Suprapubic skin (tissue), 4 donors: ENCODE data around the gene KIAA0753. TPM values are rescaled to one million over a fixed set of nuclear protein-coding genes. Genes with fewer than 3 reads are reported as not detected.
A peak's percentile ranks its signal among the peaks of the same experiment; 100 is the strongest.

Experiments used
- DNase-seq, 2 donors: peaks; one replicate each; pipeline ENCODE4 v3.0.0-alpha.2; 2019; ENCODE audit warnings: low spot score in 2 of 2
- H3K27ac ChIP-seq: fragments of 200-600 bp; sonication (generic); one replicate; pipeline ENCODE4 v1.5.1; 2019
- H3K27me3 ChIP-seq: fragments of 200-600 bp; sonication (generic); one replicate; pipeline ENCODE4 v1.5.1; 2019
- H3K36me3 ChIP-seq: fragments of 200-600 bp; sonication (generic); one replicate; pipeline ENCODE4 v1.5.1; 2019
- H3K4me1 ChIP-seq: fragments of 200-600 bp; sonication (generic); one replicate; pipeline ENCODE4 v1.5.1; 2019
- H3K4me3 ChIP-seq: fragments of 200-600 bp; sonication (generic); one replicate; pipeline ENCODE4 v1.5.1; 2019; ENCODE audit warnings: mild to moderate bottlenecking
- H3K9me3 ChIP-seq: fragments of 200-600 bp; sonication (generic); one replicate; pipeline ENCODE4 v1.5.1; 2019
- EP300 ChIP-seq: sonication (generic); formaldehyde crosslinking; IDR thresholded peaks from one replicate; pipeline ENCODE4 v1.6.1; 2017; ENCODE audit warnings: antibody characterized with exemption
- POLR2A ChIP-seq, 2 donors: fragments of 450-650 bp; IDR thresholded peaks; one replicate each; pipeline ENCODE4 v1.6.1; 2017; ENCODE audit warnings: antibody characterized with exemption in 2 of 2, mild to moderate bottlenecking in 2 of 2, moderate library complexity in 2 of 2
- POLR2AphosphoS5 ChIP-seq, 3 donors: sonication (generic); formaldehyde crosslinking; IDR thresholded peaks; one replicate each; pipeline ENCODE4 v1.6.1; 2017; ENCODE audit warnings: antibody characterized with exemption in 3 of 3
- WGBS: methylation state at CpG from one replicate; pipeline ENCODE4 v1.1.5; 2018; 5-methylcytosine and 5-hydroxymethylcytosine counted together
- total RNA-seq, 4 donors: library from RNA; depleted of rRNA; stranded (reverse); fragments of >200 nt; gene quantifications; one replicate each; pipeline ENCODE4 v1.1.0, GENCODE V29; 2016
- TF ChIP-seq, protein P1 (sequence below), 2 donors: fragments of 200-600 bp in 1 of 2; fragments of 450-650 bp in 1 of 2; sonication (generic) in 1 of 2; IDR thresholded peaks; one replicate each; pipeline ENCODE4 v1.5.1; 2016 to 2019; ENCODE audit warnings: antibody characterized with exemption in 2 of 2, mild to moderate bottlenecking in 1 of 2, moderate library complexity in 1 of 2

The KIAA0753 gene
- total RNA-seq, 4 donors from 2014 or later = 4.9 to 24.9 (median 10.4) TPM

DNA sequence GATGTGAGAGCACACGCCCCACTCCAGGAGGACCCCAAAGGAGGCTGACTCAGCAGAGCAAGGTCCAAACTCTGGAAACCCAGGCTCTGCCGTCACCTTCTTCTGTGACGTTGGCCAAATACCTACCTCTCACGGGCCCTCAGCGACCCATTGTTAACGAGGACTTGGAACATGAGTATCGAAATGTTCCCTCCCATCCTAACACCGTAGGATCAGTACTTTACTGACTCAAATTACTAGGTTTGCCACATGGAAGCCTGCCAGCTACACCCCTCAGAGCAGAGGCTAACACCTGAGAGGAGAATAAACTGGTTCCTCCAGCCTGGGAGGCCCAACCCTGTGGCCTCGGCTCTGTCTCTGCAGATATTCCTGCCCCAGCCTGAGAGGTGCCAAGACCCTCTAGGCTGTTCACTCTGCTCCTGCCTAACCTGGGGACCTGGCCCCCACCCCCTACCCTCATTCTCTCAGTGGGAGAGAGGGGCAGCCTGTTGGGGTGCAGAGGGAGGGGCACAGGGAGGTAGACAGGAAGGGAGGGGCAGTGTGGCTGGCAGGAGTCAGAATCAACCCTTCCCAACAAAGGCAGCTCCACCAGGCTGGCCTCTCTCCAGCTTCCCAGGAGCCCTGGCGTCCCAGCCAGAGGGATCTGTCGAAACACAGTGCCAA lies 88.5 kb downstream of the KIAA0753 start:
- H3K36me3 ChIP-seq = no peaks in the 10 kb centered on the region
- 34% methylated on average over 10 of the region's 11 CpGs for WGBS
- H3K27ac ChIP-seq = peak overlapping the region; percentile 62
- peaks cover 5% of the 10 kb centered on the region for H3K27me3 ChIP-seq
- no peak for TF ChIP-seq POLR2A (IDR thresholded peaks at IDR 0.05)
- TF ChIP-seq EP300 = no peak
- no peak for TF ChIP-seq POLR2AphosphoS5 (IDR thresholded peaks at IDR 0.05)
- TF ChIP-seq, protein P1, sequence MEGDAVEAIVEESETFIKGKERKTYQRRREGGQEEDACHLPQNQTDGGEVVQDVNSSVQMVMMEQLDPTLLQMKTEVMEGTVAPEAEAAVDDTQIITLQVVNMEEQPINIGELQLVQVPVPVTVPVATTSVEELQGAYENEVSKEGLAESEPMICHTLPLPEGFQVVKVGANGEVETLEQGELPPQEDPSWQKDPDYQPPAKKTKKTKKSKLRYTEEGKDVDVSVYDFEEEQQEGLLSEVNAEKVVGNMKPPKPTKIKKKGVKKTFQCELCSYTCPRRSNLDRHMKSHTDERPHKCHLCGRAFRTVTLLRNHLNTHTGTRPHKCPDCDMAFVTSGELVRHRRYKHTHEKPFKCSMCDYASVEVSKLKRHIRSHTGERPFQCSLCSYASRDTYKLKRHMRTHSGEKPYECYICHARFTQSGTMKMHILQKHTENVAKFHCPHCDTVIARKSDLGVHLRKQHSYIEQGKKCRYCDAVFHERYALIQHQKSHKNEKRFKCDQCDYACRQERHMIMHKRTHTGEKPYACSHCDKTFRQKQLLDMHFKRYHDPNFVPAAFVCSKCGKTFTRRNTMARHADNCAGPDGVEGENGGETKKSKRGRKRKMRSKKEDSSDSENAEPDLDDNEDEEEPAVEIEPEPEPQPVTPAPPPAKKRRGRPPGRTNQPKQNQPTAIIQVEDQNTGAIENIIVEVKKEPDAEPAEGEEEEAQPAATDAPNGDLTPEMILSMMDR (IDR thresholded peaks at IDR 0.05) = no peak
- H3K9me3 ChIP-seq = no peaks in the 10 kb centered on the region
- no peak for DNase-seq
- H3K4me3 ChIP-seq = peak overlapping the region; percentile 15
- H3K4me1 ChIP-seq = peaks cover 72% of the 10 kb centered on the region

DNA sequence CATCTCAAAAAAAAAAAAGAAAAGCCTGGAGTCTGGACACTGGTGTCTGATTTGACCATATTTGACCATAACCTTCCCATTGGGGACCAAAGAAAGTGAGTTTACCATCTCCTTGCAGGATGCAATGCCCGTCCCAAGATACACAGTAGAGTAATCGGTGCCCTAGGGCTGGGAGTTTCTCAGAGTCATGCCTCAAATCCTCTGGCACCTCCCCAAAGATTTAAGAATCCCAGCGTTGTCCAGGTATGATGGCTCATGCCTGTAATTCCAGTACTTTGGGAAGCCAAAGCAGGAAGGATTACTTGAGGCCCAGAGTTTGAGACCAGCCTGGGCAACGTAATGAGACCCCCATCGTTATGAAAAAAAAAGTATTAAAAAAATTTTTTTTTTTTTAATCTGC lies 89.2 kb downstream of the KIAA0753 start:
- no peak overlapping the region for H3K4me3 ChIP-seq
- no peaks in the 10 kb centered on the region for H3K36me3 ChIP-seq
- no peak for TF ChIP-seq POLR2AphosphoS5 (IDR thresholded peaks at IDR 0.05)
- TF ChIP-seq, protein P1 (IDR thresholded peaks at IDR 0.05) = no peak
- no peak for TF ChIP-seq EP300
- no peak for TF ChIP-seq POLR2A (IDR thresholded peaks at IDR 0.05)
- 41% methylated on average over 5 of the region's 5 CpGs for WGBS
- H3K27ac ChIP-seq = peak overlapping the region; percentile 62
- H3K9me3 ChIP-seq = no peaks in the 10 kb centered on the region
- DNase-seq = no peak
- peaks cover 5% of the 10 kb centered on the region for H3K27me3 ChIP-seq
- peaks cover 68% of the 10 kb centered on the region for H3K4me1 ChIP-seq

DNA sequence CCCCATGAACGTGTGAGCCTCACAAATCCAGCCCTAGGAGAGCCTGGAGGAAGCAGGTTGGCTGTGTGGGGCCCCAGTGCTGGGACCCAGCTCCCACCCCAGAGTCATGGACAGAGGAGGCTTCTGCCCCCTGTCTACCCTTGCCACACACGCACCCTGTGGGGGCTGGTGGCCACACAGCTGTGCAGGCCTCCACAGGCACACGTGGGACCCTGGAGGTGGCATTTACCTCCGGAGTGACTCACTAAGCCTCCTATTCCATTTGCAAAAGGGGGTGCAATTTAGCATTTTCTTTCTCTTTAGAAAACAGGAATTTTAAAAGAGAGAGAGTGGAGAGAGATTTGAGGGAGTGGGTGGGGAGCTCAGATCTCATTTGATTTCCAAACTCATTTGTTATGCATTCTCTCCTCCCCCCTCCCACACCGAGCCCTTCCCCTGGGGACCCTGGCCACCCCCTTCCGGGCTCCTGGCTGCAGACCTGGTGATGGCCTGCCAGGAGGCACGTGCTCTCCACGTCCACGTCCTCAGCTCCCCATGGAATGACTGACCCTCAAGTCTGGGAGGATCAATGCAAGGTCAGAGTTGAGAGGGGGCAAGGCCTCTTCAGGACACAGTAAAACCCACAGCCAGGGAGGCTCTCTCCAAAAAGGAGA lies 91.0 kb downstream of the KIAA0753 start:
- no peaks in the 10 kb centered on the region for H3K27me3 ChIP-seq
- TF ChIP-seq POLR2A (IDR thresholded peaks at IDR 0.05) = no peak
- no peak for TF ChIP-seq POLR2AphosphoS5 (IDR thresholded peaks at IDR 0.05)
- TF ChIP-seq EP300 = no peak
- TF ChIP-seq, protein P1 (IDR thresholded peaks at IDR 0.05) = no peak
- no peak for DNase-seq
- H3K36me3 ChIP-seq = no peaks in the 10 kb centered on the region
- no peak overlapping the region for H3K4me3 ChIP-seq
- H3K9me3 ChIP-seq = no peaks in the 10 kb centered on the region
- peaks cover 66% of the 10 kb centered on the region for H3K4me1 ChIP-seq
- peak overlapping the region; percentile 10 for H3K27ac ChIP-seq
- 38% methylated on average over 8 of the region's 9 CpGs for WGBS

DNA sequence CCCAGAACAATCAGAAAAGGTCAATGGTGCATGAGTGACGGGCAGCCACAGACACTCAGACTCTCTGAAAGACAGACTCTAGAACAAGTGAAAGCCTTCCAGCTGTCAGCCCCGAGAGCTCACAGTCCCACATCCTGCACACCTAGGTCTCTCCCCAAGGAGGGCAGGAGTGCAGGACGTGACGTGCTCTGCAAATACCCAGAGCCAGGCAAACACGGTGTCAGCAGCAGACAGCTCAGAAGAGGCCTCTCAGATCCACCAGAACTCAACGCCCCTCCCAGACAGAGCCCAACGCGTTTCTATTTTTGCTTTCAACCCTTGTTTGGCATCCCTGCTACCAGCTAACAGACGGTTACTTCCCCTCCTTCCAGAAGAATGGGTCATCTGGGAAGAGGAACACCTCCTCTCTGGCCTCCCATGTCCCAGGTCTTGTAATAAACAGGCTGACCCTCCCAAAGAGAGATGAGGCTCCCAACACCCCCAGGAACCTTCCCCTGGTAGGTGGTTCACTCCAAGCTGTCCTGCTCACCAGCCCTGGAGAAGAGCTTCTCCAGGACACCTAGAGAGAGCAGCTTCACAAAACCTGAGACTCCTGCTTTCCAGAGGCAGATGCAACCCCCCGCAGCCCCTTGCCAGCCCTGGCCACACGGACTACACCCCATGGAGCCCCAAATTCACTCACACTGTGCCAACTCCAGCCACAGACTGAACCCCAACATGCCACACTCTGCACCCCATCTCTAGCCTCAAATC lies 91.8 kb downstream of the KIAA0753 start:
- Histone ChIP-seq H3K4me3 (no peak overlapping the region), H3K36me3 (no peaks in the 10 kb centered on the region), H3K27me3 (no peaks in the 10 kb centered on the region), H3K4me1 (peaks cover 63% of the 10 kb centered on the region), H3K9me3 (no peaks in the 10 kb centered on the region), H3K27ac (peak overlapping the region; percentile 10)
- no peak for TF ChIP-seq EP300
- no peak for TF ChIP-seq POLR2AphosphoS5 (IDR thresholded peaks at IDR 0.05)
- TF ChIP-seq, protein P1 (IDR thresholded peaks at IDR 0.05) = no peak
- TF ChIP-seq POLR2A (IDR thresholded peaks at IDR 0.05) = no peak
- DNase-seq = no peak
- WGBS = 32% methylated on average over 10 of the region's 11 CpGs

DNA sequence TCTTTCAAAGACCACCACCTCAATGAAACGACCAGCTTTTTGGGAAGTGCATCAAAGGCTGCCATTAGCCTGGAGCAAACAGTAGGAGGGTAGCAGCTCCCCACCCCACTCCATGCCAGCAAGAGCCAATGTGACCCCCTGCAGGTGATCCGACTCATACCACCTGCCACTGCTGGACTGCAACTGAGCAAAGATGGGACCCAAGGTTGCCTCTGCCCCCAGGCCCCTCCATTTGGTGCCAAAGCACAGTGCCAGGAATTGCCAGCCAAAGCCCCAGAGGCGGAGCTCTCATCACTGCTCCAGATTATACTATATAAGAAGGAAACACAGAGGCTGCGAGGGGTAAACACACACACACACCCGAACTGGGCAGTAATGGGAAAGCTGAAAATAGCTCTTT lies 92.5 kb downstream of the KIAA0753 start:
- Histone ChIP-seq H3K27me3 (no peaks in the 10 kb centered on the region), H3K27ac (no peak overlapping the region), H3K4me3 (no peak overlapping the region), H3K9me3 (no peaks in the 10 kb centered on the region), H3K4me1 (peaks cover 58% of the 10 kb centered on the region), H3K36me3 (no peaks in the 10 kb centered on the region)
- 23% methylated on average over 4 of the region's 5 CpGs for WGBS
- DNase-seq = no peak
- TF ChIP-seq POLR2A (IDR thresholded peaks at IDR 0.05) = no peak
- TF ChIP-seq, protein P1 (IDR thresholded peaks at IDR 0.05) = no peak
- no peak for TF ChIP-seq POLR2AphosphoS5 (IDR thresholded peaks at IDR 0.05)
- no peak for TF ChIP-seq EP300
